Colonic mucosa (tissue), 4 donors: ENCODE data around the gene S1PR4. TPM values are rescaled to one million over a fixed set of nuclear protein-coding genes. Genes with fewer than 3 reads are reported as not detected.

Experiments used
- DNase-seq: peaks from one replicate; pipeline ENCODE4 v3.0.0-alpha.2; 2020
- H3K27ac ChIP-seq: fragments of 200-600 bp; one replicate; pipeline ENCODE4 v1.8.0; 2021
- H3K27me3 ChIP-seq: fragments of 200-600 bp; one replicate; pipeline ENCODE4 v1.8.0; 2021
- H3K36me3 ChIP-seq: fragments of 200-600 bp; one replicate; pipeline ENCODE4 v1.8.0; 2021
- H3K4me1 ChIP-seq: fragments of 200-600 bp; one replicate; pipeline ENCODE4 v1.8.0; 2021; ENCODE audit warnings: mild to moderate bottlenecking
- H3K4me3 ChIP-seq: fragments of 200-600 bp; one replicate; pipeline ENCODE4 v1.8.0; 2021
- H3K9ac ChIP-seq, 2 donors: one replicate each; pipeline ENCODE4 v1.7.0; 2013; ENCODE audit warnings: control low read depth in 2 of 2, low read depth in 2 of 2, low read length in 2 of 2
- H3K9me3 ChIP-seq: fragments of 200-600 bp; one replicate; pipeline ENCODE4 v1.8.0; 2021
- CTCF ChIP-seq: fragments of 200-600 bp; IDR thresholded peaks from one replicate; pipeline ENCODE4 v1.8.0; 2022; ENCODE audit warnings: antibody characterized with exemption, mild to moderate bottlenecking
- intact Hi-C: fragments of 100-400 bp; cut with DNase I; formaldehyde crosslinking; loops from one replicate; pipeline ENCODE4 v1.14.1; 2022
- total RNA-seq, 2 donors: library from RNA; stranded (reverse); fragmentation: NEBNext Ultra II Directional in 1 of 2; extraction: Animal tissue kit (Norgen Biotek cat#: 25700) in 1 of 2; gene quantifications; one replicate each; pipeline ENCODE4 v1.2.1, GENCODE V29; 2021
- donor health status: healthy.
- donor health status: DM: no; HTN: no; CAD: no.
- donor health status: DM: no; HTN: no; CAD: no.

The S1PR4 gene
- total RNA-seq, 2 donors from 2014 or later = 0.96 to 1.1 TPM

GRCh38 chr19:3149089-3149488 is 29.5 kb upstream of the S1PR4 start:
- no peaks in the 10 kb centered on the region for H3K4me1 ChIP-seq
- H3K9me3 ChIP-seq = no peaks in the 10 kb centered on the region
- no peak overlapping the region for H3K4me3 ChIP-seq
- H3K27ac ChIP-seq = no peak overlapping the region
- no peaks in the 10 kb centered on the region for H3K36me3 ChIP-seq
- no peak overlapping the region for H3K9ac ChIP-seq
- no peak for TF ChIP-seq CTCF
- no peak for DNase-seq
- intact Hi-C loops = no loop called here
- no peaks in the 10 kb centered on the region for H3K27me3 ChIP-seq

GRCh38 chr19:3149526-3150505 is 28.8 kb upstream of the S1PR4 start:
- intact Hi-C loops = no loop called here
- TF ChIP-seq CTCF = no peak
- H3K4me3 ChIP-seq = no peak overlapping the region

GRCh38 chr19:3150739-3151329 is 27.7 kb upstream of the S1PR4 start:
- H3K4me3 ChIP-seq = no peak overlapping the region
- no peaks in the 10 kb centered on the region for H3K4me1 ChIP-seq
- TF ChIP-seq CTCF = no peak
- H3K27me3 ChIP-seq = no peaks in the 10 kb centered on the region
- no peak overlapping the region for H3K9ac ChIP-seq
- intact Hi-C loops = no loop called here
- no peak for DNase-seq
- no peaks in the 10 kb centered on the region for H3K9me3 ChIP-seq
- H3K36me3 ChIP-seq = no peaks in the 10 kb centered on the region
- no peak overlapping the region for H3K27ac ChIP-seq

More at GRCh38 chr19:3149526-3150505, 28.8 kb upstream of the S1PR4 start:
- H3K27me3 ChIP-seq = no peaks in the 10 kb centered on the region
- no peak overlapping the region for H3K27ac ChIP-seq
- no peak for DNase-seq
- no peaks in the 10 kb centered on the region for H3K36me3 ChIP-seq
- no peaks in the 10 kb centered on the region for H3K9me3 ChIP-seq
- H3K4me1 ChIP-seq = no peaks in the 10 kb centered on the region
- H3K9ac ChIP-seq = no peak overlapping the region

GRCh38 chr19:3151563-3152418 is 26.8 kb upstream of the S1PR4 start:
- Histone ChIP-seq H3K36me3 (no peaks in the 10 kb centered on the region), H3K27ac (no peak overlapping the region), H3K9ac (no peak overlapping the region), H3K27me3 (no peaks in the 10 kb centered on the region), H3K4me1 (no peaks in the 10 kb centered on the region), H3K9me3 (no peaks in the 10 kb centered on the region), H3K4me3 (no peak overlapping the region)
- TF ChIP-seq CTCF = no peak
- intact Hi-C loops = no loop called here
- DNase-seq = no peak

- no peak for DNase-seq
- TF ChIP-seq CTCF = no peak
- Histone ChIP-seq H3K9me3 (no peaks in the 10 kb centered on the region), H3K4me1 (no peaks in the 10 kb centered on the region), H3K36me3 (no peaks in the 10 kb centered on the region), H3K4me3 (no peak overlapping the region), H3K27me3 (no peaks in the 10 kb centered on the region), H3K27ac (no peak overlapping the region), H3K9ac (no peak overlapping the region)
- intact Hi-C loops = no loop called here
Observed at GRCh38 chr19:3152419-3152780, 26.2 kb upstream of the S1PR4 start.
